ENCODE results near the gene QSOX1.

DNA sequence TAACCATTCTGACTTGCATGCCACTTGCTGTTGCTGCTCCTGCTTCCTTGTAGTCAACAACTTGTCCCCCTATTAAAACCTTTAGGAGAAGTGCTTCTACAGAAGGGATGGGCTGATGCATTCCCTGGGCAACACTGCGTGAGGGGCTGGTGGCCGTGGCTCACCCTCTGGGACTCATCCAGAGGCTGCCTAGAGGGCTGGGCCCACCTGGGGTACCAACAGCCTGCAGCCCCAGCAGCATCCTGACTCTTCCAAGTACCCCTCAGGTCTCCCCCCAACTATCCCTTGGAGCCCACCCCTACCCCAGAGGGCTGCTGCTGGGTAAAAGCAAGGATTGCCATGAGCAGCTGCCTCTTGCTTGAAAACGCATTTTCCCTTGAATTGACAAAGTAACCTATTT lies 40.7 kb downstream of the QSOX1 start:
- TF ChIP-seq SIN3A (IDR thresholded peaks at IDR 0.05; ENCODE audit: borderline replicate concordance in 2 of 2, control insufficient read depth in 1 of 2, low read depth in 2 of 2, low read length in 2 of 2) (no peak), POLR2AphosphoS5 (IDR thresholded peaks at IDR 0.05; ENCODE audit: control insufficient read depth, insufficient read depth, low read depth, low read length) (no peak), JUN (IDR thresholded peaks at IDR 0.05; ENCODE audit: borderline replicate concordance, low read depth, low read length) (no peak), JUN (CRISPR knock-in tag; IDR thresholded peaks at IDR 0.05; ENCODE audit: borderline replicate concordance) (no peak), L3MBTL2 (IDR thresholded peaks at IDR 0.05) (no peak), POLR2B (IDR thresholded peaks at IDR 0.05; ENCODE audit: low read depth, partially characterized antibody) (no peak), CHCHD3 (CRISPR knock-in tag; IDR thresholded peaks at IDR 0.05) (no peak), EP300 (IDR thresholded peaks at IDR 0.05; ENCODE audit: low read length) (no peak), ZNF239 (CRISPR knock-in tag; IDR thresholded peaks at IDR 0.05) (no peak), NFE2 (IDR thresholded peaks at IDR 0.05; ENCODE audit: low read depth) (no peak)
- TF ChIP-seq, protein P1, sequence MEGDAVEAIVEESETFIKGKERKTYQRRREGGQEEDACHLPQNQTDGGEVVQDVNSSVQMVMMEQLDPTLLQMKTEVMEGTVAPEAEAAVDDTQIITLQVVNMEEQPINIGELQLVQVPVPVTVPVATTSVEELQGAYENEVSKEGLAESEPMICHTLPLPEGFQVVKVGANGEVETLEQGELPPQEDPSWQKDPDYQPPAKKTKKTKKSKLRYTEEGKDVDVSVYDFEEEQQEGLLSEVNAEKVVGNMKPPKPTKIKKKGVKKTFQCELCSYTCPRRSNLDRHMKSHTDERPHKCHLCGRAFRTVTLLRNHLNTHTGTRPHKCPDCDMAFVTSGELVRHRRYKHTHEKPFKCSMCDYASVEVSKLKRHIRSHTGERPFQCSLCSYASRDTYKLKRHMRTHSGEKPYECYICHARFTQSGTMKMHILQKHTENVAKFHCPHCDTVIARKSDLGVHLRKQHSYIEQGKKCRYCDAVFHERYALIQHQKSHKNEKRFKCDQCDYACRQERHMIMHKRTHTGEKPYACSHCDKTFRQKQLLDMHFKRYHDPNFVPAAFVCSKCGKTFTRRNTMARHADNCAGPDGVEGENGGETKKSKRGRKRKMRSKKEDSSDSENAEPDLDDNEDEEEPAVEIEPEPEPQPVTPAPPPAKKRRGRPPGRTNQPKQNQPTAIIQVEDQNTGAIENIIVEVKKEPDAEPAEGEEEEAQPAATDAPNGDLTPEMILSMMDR (IDR thresholded peaks at IDR 0.05 in 2 of 3, conservative IDR thresholded peaks at IDR 0.05 in 1 of 3; ENCODE audit: insufficient read depth in 2 of 3, low read depth in 1 of 3, low read length in 3 of 3): no peak
- TF ChIP-seq, protein P2, sequence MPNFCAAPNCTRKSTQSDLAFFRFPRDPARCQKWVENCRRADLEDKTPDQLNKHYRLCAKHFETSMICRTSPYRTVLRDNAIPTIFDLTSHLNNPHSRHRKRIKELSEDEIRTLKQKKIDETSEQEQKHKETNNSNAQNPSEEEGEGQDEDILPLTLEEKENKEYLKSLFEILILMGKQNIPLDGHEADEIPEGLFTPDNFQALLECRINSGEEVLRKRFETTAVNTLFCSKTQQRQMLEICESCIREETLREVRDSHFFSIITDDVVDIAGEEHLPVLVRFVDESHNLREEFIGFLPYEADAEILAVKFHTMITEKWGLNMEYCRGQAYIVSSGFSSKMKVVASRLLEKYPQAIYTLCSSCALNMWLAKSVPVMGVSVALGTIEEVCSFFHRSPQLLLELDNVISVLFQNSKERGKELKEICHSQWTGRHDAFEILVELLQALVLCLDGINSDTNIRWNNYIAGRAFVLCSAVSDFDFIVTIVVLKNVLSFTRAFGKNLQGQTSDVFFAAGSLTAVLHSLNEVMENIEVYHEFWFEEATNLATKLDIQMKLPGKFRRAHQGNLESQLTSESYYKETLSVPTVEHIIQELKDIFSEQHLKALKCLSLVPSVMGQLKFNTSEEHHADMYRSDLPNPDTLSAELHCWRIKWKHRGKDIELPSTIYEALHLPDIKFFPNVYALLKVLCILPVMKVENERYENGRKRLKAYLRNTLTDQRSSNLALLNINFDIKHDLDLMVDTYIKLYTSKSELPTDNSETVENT (CRISPR knock-in tag; IDR thresholded peaks at IDR 0.05): no peak
- TF ChIP-seq, protein P3, sequence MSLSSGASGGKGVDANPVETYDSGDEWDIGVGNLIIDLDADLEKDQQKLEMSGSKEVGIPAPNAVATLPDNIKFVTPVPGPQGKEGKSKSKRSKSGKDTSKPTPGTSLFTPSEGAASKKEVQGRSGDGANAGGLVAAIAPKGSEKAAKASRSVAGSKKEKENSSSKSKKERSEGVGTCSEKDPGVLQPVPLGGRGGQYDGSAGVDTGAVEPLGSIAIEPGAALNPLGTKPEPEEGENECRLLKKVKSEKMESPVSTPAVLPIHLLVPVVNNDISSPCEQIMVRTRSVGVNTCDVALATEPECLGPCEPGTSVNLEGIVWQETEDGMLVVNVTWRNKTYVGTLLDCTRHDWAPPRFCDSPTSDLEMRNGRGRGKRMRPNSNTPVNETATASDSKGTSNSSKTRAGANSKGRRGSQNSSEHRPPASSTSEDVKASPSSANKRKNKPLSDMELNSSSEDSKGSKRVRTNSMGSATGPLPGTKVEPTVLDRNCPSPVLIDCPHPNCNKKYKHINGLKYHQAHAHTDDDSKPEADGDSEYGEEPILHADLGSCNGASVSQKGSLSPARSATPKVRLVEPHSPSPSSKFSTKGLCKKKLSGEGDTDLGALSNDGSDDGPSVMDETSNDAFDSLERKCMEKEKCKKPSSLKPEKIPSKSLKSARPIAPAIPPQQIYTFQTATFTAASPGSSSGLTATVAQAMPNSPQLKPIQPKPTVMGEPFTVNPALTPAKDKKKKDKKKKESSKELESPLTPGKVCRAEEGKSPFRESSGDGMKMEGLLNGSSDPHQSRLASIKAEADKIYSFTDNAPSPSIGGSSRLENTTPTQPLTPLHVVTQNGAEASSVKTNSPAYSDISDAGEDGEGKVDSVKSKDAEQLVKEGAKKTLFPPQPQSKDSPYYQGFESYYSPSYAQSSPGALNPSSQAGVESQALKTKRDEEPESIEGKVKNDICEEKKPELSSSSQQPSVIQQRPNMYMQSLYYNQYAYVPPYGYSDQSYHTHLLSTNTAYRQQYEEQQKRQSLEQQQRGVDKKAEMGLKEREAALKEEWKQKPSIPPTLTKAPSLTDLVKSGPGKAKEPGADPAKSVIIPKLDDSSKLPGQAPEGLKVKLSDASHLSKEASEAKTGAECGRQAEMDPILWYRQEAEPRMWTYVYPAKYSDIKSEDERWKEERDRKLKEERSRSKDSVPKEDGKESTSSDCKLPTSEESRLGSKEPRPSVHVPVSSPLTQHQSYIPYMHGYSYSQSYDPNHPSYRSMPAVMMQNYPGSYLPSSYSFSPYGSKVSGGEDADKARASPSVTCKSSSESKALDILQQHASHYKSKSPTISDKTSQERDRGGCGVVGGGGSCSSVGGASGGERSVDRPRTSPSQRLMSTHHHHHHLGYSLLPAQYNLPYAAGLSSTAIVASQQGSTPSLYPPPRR (CRISPR knock-in tag; IDR thresholded peaks at IDR 0.05; ENCODE audit: borderline replicate concordance): no peak
- TF ChIP-seq, protein P4, sequence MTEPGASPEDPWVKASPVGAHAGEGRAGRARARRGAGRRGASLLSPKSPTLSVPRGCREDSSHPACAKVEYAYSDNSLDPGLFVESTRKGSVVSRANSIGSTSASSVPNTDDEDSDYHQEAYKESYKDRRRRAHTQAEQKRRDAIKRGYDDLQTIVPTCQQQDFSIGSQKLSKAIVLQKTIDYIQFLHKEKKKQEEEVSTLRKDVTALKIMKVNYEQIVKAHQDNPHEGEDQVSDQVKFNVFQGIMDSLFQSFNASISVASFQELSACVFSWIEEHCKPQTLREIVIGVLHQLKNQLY (CRISPR knock-in tag; conservative IDR thresholded peaks at IDR 0.05): no peak

Data from K562 (cell line).